Measurements from ENCODE around the gene DNAH2. TPM values are rescaled to one million over a fixed set of nuclear protein-coding genes. Genes with fewer than 3 reads are reported as not detected.

Gene DNAH2
- total RNA-seq, 1 experiment from 2014 or later, result 2.0 TPM

DNA sequence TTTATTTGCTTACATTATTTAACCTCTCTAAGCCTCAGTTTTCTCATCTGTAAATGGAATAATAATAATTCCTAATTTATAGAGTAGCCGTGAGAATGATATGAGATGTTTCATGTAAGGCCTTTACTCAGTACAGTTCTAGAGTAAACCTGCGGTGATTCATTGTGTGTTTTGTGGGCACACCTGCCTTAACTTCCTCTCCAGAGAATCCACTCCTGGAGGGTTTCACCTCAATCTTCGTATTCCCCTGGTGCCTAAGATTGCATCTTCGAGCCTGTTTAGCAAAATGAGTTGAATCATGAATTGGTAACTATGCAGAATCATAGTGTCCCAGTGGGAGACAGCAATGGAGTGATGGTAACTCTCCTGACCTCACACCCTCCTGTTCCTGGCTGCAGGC is 52.3 kb downstream of the DNAH2 start:
- Histone ChIP-seq H3K4me2 (ENCODE audit: low read length) (no peak overlapping the region), H3K9me3 (ENCODE audit: control insufficient read depth in 1 of 2, insufficient read depth in 1 of 2, low read depth in 1 of 2, low read length in 2 of 2) (peaks cover 0 to 3% of the 10 kb centered on the region in 2 experiments; a peak in 1 of 4 replicates), H3K27me3 (ENCODE audit: insufficient read depth, low read length) (no peaks in the 10 kb centered on the region), H3K4me1 (ENCODE audit: control insufficient read depth in 1 of 2, insufficient read depth in 2 of 2, low read length in 2 of 2) (peaks cover 0 to 12% of the 10 kb centered on the region in 2 experiments; a peak in 2 of 4 replicates), H4K20me1 (ENCODE audit: insufficient read depth) (no peaks in the 10 kb centered on the region), H3K9me2 (ENCODE audit: insufficient read depth) (no peaks in the 10 kb centered on the region), H3K4me3 (replicated peaks in 1 of 2; ENCODE audit: low read depth in 1 of 2, low read length in 2 of 2) (no peak overlapping the region), H3K9ac (ENCODE audit: low read length) (no peak overlapping the region), H3K79me2 (ENCODE audit: insufficient read depth, low read length) (no peaks in the 10 kb centered on the region), H2AFZ (ENCODE audit: low read depth, low read length, poor library complexity, severe bottlenecking) (no peak overlapping the region), H3K36me3 (ENCODE audit: control insufficient read depth in 1 of 2, insufficient read depth in 2 of 2, low read length in 2 of 2) (no peaks in the 10 kb centered on the region), H3K27ac (ENCODE audit: low read depth, low read length) (no peak overlapping the region)
- intact Hi-C loops (cut with micrococcal nuclease), result no loop called here
- CTCF ChIA-PET, result no interaction called here
- ATAC-seq (no peak), DNase-seq (ENCODE audit: low read depth, low spot score) (no peak)
- TF ChIP-seq YY1 (IDR thresholded peaks at IDR 0.05; ENCODE audit: extremely low read depth, insufficient replicate concordance, low read depth, low read length) (no peak), EGR1 (IDR thresholded peaks at IDR 0.05; ENCODE audit: low read depth) (no peak), CBX3 (IDR thresholded peaks at IDR 0.05; ENCODE audit: low read depth) (no peak), EZH2 (IDR thresholded peaks at IDR 0.05) (no peak), RAD21 (IDR thresholded peaks at IDR 0.05; ENCODE audit: low read depth) (no peak), CEBPB (IDR thresholded peaks at IDR 0.05; ENCODE audit: low read depth) (no peak), FOSL1 (IDR thresholded peaks at IDR 0.05; ENCODE audit: low read depth) (no peak), REST (IDR thresholded peaks at IDR 0.05; ENCODE audit: low read depth) (no peak), SIN3A (IDR thresholded peaks at IDR 0.05; ENCODE audit: low read depth) (no peak), EZH2phosphoT487 (IDR thresholded peaks at IDR 0.05; ENCODE audit: borderline replicate concordance) (no peak), ZFX (IDR thresholded peaks at IDR 0.05) (no peak), SRF (IDR thresholded peaks at IDR 0.05; ENCODE audit: low read depth) (no peak), ELF1 (IDR thresholded peaks at IDR 0.05; ENCODE audit: borderline replicate concordance, low read depth) (no peak), SP1 (IDR thresholded peaks at IDR 0.05; ENCODE audit: low read depth) (no peak), POLR2AphosphoS5 (IDR thresholded peaks at IDR 0.05; ENCODE audit: low read depth, low read length) (no peak)
- TF ChIP-seq, protein P1, sequence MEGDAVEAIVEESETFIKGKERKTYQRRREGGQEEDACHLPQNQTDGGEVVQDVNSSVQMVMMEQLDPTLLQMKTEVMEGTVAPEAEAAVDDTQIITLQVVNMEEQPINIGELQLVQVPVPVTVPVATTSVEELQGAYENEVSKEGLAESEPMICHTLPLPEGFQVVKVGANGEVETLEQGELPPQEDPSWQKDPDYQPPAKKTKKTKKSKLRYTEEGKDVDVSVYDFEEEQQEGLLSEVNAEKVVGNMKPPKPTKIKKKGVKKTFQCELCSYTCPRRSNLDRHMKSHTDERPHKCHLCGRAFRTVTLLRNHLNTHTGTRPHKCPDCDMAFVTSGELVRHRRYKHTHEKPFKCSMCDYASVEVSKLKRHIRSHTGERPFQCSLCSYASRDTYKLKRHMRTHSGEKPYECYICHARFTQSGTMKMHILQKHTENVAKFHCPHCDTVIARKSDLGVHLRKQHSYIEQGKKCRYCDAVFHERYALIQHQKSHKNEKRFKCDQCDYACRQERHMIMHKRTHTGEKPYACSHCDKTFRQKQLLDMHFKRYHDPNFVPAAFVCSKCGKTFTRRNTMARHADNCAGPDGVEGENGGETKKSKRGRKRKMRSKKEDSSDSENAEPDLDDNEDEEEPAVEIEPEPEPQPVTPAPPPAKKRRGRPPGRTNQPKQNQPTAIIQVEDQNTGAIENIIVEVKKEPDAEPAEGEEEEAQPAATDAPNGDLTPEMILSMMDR (IDR thresholded peaks at IDR 0.05 in 2 of 3, conservative IDR thresholded peaks at IDR 0.05 in 1 of 3; ENCODE audit: borderline replicate concordance in 1 of 3, insufficient read depth in 1 of 3, low read depth in 2 of 3, low read length in 2 of 3), result no peak
- TF ChIP-seq, protein P2, sequence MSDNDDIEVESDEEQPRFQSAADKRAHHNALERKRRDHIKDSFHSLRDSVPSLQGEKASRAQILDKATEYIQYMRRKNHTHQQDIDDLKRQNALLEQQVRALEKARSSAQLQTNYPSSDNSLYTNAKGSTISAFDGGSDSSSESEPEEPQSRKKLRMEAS (IDR thresholded peaks at IDR 0.05), result no peak
- TF ChIP-seq, protein P3, sequence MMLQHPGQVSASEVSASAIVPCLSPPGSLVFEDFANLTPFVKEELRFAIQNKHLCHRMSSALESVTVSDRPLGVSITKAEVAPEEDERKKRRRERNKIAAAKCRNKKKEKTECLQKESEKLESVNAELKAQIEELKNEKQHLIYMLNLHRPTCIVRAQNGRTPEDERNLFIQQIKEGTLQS (IDR thresholded peaks at IDR 0.05), result no peak
- POLR2A ChIA-PET, result no interaction called here
- BruUV-seq (replicated peaks), result no TSS peak
- RAD21 ChIA-PET (ENCODE audit: low non-redundant PET in 1 of 2, low total read pairs in 2 of 2, uncharacterized antibody in 2 of 2, unreplicated experiment in 2 of 2), result no interaction called here
